HG03460 (cell line): ENCODE data around the gene USP40.

Experiments
- ATAC-seq: cut with Tn5 transposase; IDR thresholded peaks from one replicate; pipeline ENCODE4 v1.9.1; 2021; ENCODE audit not compliant: unreplicated experiment

USP40 gene

DNA sequence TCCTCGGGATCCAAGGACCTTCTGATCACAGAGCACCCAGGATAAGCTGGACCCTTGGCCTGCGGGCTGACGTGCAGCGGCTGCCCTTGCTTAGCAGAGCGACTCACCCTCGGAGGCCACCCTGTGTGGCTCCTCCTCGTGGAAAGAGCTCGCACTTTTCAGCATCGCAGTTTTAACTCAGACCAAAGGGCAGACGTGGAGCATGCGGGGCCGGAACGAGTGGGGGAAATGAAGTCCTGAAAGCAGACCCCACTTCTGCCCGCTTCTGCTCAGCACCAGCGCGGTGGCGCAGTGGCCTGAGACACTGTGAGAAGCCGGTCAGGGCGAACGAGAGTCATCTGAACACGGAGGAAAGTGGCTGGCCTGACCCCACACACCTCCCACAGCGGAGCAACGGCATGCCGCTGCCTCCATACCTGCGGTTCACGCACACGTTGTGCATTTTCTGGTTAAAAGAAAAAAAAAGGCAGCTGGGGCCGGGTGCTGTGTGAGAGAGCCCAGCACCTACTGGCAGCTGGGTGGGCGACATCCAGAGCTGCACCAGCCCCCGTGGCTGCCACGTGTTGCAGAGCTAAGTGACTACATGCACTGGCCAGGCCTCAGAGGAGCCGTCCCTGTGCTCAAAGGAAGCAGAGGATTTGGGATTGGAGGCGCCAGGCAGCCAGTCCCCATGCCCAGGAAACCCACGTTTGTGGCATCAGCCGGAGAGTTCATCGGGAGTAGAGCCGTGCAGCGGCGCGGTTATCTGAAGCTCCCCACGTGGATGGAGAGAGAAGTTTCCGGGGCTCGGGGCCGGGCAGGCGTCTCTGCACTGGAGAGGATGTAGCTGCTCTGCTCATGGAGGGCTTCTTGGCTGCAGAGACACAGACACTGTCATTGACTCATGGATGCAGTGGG lies 89.7 kb downstream of the USP40 start:
- no peak for ATAC-seq

DNA sequence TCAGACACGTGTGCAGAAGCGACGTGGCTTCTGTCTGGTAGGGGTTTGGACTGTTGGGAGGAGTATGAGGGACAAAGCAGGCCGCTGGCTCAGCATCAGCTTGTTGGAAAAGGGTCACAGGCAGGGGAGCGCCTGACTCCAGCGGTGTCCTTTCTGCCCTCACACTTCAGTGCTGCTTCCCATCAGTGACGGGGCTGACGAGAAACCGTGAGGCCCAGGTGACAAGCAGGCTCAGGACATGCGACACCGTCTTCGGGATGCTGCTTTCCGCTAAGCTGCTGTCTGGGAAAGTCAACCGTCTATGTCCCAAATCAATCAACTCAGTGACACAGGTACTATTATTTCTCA lies 90.5 kb downstream of the USP40 start:
- ATAC-seq, result no peak

DNA sequence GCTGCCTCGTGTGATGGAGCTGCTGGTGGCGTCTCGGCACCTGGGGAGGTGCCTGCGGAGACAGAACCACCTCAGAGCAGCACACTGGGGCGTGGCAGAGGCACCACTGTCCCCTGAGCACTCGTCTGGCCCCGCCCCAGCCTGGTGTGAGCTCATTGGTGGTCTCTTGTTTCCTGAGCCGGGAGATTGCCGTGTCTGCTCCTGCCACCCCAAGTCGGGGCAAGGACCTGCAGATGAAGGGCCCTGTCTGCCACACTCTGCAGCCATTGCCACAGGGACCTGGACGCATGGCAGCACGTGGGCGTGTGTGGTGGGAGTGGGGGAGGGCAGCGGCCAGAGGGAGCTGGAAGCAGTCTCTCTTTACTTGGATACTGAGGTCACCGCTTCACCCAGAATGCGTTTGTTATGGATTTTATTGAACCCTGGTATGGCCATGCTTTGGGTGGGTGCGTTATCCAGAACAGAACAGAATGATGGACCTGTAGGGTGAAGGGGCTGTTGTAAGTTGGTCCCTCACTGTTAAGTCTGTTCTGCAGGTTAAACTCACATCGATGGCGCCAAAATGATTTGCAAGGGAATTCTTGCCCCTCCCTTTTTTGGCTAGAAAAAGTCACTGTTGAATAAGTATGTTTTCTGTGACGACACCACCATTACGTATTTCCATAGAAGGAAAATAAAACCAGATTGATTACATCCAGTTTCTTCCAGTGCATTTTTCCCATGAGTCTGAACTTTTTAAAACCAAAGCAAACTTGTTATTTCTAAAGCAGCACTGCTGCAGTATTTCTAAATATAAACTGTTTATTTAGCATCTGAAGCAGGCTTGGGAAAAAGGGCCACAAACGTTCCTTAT lies 92.0 kb downstream of the USP40 start:
- no peak for ATAC-seq

DNA sequence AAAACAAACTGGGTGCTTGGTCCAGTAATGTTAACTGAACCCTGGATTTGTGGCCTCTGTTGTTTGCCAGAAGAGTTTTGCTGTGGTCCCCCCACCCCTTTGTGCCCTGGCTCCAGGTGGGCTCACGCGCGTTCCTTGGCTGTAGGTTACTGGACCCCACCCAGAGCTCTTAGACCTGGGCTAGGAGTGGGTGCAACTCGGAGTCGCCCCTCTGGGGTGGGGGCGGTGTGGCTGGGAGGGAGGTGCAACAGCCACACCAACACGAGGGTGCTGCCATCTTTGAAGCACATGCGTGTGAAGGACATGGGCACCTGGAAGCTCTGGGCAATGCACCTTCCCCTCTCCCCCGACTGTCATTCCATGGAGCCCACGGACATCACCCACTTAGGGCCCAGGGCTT lies 92.7 kb downstream of the USP40 start:
- ATAC-seq, result no peak

DNA sequence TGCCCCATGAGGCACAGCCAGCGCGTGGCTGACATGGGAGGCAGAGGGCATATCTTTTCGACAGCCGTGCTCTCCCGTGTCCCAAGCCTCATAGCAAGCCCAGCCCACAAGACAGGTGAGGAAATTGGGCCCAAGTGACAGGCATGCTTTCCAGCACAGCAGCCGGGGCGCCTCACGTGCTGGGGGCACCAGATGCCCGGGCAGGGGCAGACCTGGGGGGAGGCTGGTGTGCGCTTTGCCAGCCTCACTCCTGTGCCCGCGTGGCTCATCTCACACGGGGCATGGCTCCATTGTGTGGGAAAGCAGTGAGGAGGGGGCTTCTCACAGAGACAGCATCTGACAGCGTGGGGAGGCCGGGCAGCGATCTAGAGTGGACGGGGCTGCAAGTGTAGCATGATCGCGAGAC lies 93.2 kb downstream of the USP40 start:
- ATAC-seq, result no peak

DNA sequence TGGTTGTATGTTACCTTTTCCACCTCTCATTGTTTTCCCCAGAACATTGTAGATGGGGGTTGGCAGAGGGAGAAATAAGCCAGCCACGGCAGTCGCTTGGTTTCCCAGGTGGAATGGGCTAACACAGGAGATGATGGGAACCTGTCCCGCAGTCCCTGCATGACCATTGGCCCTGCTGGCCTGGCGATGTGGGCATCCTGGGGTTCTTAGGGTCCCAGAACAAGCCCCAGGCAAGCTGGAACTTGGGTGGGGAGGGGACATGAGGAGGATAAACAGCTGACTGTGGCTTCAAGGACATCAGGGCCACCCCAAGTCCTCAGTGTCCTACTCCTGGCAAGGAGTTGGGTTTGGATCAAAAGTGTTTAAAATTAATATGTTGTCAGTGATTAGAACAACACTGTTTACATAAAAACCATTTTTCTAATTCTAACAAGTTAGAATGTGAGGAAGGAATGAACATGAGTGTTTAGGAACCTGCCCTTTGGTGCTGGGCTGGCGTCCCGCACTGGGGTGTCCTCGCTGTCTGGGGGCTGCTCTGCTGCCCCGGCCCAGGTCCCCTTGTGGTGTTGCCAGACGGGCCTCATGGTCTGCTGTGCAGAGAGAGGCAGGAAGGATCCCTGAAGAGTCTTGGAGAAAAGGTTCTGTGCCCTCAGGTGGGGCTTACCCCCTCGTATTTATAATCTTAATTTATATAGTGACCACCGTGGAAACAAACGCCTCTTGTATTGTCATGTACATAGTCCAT lies 95.1 kb downstream of the USP40 start:
- no peak for ATAC-seq

DNA sequence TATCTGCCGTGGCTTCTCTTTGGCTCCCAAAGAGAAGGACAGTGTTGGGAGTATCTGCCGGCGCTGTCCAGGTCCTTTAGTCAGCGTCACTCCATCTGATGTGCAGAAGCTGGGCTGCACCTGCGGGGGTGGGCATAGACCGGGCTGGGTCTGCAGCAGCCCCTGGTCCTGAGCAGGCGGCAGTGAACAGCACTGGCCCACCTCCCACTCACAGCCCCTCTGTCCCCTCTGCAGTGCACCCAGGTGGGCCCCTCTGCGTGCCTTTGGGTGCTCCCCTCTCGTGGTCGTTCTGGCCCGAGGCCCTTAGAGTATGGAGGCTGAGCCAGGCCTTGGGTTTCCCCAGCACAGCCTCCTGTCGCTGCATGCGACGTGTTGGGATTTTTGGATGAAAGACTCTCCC lies 95.7 kb downstream of the USP40 start:
- no peak for ATAC-seq

DNA sequence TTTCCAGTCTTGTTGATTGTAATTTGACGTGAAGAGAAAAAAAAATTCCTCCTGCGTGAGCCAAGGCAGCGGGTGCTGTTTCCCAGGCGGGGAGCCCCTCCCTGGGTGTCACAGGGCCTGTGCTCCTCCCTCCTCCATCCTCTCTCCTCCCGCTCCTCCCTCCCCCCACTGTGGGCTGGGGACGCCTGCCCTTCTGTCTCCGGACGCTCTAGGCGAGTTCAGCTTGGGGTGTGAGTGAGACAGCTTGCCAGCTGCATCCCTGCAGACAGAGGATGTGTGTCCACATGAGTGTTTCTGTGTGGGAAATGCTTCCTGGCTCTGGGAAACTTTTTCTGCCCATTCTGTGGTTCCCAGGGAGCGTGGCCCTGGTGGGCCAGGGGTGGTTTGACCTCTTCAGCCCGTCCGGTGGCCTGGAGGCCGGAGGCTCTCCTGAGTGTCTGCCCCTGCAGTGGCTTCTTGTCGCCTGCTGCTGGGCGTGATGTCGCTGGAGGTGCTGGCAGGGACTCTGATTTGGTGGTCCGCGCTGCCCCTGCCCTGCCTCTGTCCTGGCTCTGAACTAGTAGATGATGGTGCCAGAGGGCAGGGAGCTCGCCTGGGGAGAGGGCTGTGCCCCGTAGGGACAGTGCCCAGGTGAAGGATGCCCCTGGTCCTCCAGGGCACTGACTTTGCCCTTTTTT lies 96.4 kb downstream of the USP40 start:
- no peak for ATAC-seq

DNA sequence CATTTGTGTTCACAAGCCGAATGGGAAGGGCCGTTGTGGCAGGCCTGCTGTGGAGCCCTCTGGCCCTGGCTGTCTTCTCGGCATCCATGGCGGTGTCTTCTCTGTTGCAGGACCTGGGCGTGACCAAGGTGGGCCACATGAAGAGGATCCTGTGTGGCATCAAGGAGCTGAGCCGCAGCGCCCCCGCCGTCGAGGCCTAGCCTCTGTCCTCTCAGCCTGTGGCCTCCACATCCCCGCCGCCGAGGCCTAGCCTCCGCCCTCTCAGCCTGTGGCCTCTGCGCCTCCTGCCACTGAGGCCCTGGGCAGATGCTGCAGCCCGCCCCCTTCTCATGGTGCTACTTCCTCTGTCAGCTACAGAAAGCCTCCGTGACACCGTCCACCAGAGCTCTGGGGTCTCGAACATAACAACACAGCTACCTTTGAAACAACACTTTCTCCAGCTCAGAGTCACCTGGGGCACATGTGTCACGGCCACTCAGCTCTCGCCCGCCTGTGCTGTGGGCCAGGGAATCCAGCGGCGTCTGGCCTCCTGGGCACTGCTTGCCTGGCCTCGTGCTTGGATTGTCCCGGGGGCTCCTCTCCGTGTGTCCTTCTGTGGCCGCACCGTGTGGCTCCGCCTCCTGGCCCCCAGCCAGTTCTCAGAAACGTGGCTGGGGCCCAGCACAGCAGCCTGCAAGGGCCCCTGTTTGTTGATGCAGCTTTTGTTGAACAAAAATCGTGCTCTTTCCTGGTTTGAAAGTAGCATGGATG lies 97.1 kb downstream of the USP40 start:
- ATAC-seq, result no peak

DNA sequence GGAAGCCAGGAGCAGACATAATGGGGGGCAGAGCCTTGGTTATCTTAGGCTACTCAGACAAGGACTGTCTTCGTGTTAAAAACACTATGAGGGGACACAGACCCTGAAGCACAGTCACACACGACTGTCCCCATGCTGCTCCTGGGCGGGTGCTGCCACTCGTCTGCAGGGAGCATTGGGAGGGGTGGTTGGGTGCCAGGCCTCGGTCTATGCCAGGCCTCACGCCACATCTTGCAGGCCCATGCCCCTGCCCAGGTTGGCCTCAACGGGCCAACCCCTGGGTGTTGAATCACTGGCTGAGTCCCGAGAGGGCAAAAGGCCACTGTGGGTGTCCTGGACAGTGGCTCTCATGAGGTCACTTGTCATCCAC lies 97.9 kb downstream of the USP40 start:
- ATAC-seq, result no peak

DNA sequence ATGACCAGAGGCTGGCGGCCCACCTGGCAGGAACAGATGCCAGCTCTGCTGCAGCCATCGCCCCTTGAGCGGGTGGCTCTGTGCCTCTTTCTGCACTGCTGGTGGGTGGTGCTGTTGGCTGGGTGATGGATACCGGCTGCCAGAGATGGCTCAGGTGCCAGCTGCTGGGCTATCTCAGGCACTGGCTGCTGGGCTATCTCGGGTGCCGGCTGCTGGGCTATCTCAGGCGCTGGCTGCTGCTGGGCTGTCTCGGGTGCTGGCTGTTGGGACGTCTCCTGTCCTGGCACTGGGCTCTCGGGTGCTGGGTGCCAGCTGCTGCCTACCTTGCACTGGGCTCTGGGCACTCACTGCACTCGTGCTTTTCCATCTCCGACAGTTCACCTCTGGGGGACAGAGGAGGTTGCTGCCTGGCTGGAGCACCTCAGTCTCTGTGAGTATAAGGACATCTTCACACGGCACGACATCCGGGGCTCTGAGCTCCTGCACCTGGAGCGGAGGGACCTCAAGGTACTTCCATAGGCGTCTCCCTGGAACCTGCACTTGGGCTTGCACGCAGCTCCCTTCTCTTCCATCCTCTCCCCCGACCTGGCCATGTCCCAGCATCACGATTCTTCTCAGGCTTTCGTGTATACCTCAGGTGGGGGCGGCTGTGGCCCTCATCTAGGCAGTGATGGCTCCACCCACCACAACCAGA lies 98.4 kb downstream of the USP40 start:
- ATAC-seq, result no peak

DNA sequence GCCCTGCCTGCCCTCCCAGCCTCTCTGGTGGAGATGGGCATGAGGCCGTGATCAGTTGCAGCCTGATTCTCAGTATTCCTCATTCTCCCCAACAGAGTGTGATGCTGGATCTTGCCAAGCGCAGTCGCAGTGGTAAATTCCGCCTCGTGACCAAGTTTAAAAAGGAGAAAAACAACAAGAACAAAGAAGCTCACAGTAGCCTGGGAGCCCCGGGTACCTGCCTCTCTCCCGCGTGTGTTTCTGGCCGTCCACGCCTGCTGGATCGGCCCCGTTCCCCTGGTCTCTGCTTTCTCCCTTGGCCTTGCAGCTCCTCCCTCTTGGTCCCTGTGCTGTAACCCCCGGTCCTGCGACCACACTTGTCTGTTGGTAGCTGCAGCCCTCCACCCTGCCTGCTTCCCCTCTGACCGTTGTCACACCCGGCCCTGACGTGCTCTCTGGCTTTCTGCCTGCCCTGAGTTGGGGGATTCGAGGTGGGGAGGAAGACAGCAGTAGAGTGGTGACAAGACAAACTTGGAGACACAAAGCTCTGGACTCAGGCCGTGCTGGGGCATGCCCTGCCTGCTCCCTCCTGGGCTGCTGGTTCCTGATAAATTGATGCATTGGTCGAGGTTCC lies 99.5 kb downstream of the USP40 start:
- no peak for ATAC-seq

DNA sequence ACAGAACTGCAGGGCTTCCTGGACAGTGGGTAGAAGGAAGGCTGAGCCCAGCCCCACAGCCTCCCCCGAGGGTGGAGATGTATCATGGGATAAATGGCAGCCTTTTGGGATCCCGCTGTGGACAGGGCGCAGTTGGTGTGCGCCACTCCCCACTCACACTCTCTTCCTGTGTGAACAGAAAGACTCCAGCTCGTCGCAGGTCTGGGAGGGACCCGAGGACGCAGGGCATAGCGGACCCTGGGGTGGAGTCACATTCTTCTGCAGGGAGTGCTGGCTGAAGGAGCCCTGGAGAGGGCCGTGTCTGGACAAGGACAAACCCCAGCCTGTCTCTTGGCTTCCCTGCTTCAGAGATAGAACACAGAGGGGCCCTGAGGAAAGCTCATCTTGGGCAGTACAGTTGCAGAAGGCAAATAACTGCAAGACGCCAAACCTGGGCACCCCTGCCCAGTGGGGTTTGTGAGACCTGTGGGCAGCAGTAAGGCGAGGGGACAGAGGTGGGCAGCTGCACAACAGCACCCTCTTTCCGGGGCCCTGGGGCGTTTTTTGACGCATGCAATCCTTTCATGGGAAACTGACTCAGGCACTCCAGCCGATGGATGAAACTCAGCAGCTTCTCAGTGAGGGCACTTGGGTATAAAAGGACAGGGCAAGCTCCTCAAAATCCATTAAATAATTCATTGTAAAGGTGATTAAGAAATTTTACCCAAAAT lies 101.9 kb downstream of the USP40 start:
- ATAC-seq, result no peak

DNA sequence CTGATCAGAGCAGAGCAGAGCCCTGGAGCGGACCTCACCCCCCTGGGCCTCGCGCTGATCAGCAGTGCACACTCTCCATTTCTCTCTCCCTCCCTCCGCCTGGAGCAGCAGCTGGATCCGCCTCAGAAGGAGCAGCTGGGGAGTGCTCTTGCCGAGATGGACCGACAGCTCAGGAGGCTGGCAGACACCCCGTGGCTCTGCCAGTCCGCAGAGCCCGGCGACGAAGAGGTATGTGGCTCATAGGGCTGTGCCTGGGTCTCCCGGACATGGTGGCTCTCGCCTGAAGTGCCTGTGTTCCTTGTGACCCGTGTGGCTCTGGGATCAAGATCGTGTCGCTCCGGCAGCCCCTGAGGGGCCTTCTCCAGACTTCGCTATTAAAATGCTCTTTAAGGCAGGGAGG lies 102.5 kb downstream of the USP40 start:
- no peak for ATAC-seq

DNA sequence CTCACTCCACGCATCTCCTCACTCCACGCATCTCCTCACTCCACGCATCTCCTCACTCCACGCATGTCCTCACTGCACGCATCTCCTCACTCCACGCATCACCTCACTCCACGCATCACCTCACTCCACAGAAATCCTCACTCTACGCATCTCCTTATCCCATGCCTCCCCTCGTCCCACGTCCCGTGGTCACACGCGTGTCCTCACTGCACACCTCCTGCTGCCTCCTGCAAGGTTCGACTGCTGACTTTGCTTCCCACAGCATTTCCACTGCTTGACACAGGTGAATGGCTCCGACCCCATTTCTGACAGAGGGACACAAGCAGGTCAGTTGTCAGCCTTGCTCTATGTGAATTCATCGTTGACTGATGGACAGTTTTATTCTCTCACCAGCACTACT lies 103.0 kb downstream of the USP40 start:
- ATAC-seq, result no peak

DNA sequence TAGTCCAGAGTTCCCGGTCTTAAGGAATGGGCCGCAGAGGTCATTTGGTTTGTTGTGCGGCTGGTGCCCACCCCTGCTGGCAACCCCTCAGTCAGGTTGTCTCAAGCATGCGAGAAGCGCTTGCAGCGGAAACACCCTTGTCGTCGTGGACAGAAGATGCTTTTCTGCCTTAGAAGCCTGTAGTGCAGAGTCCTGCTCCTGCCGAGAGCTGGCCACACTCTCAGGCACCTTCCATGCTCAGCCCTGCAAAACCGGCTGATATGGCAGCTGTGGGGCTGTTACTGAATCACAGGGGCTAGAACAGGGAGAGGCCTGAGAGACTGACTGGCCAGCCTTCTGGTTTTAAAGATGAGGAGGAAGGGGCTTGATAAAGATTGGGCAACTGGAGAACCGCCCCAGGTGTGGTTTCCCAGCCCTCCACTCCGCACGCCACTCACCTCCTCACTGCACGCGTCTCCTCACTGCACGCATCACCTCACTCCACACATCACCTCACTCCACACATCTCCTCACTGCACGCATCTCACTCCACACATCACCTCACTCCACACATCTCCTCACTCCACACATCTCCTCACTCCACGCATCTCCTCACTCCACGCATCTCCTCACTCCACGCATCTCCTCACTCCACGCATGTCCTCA lies 103.6 kb downstream of the USP40 start:
- ATAC-seq, result no peak

DNA sequence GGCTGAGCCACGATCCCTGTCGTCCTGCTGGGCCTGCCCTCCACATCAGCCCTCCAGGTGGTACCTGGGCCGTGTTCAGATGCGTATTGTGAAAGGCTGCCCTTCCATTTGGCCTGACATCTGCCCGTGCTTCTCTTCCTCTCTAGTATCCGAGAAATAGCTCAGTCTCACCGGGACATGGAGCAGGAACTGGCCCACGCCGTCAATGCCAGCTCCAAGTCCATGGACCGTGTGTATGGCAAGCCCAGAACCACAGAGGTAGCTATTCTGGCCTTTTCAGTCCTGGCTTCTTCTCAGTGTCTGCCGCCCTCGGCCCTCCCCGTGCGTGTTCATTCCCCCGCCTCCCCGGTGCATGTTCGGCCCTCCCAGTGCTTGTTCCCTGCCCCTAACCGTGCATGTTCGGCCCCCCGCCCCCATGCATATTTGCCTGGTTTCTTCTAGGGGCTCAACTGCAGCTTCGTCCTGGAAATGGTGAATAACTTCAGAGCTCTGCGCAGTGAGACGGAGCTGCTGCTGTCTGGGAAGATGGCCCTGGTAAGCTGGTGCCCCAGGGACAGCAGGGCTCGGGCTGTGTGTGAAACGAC lies 104.3 kb downstream of the USP40 start:
- no peak for ATAC-seq

DNA sequence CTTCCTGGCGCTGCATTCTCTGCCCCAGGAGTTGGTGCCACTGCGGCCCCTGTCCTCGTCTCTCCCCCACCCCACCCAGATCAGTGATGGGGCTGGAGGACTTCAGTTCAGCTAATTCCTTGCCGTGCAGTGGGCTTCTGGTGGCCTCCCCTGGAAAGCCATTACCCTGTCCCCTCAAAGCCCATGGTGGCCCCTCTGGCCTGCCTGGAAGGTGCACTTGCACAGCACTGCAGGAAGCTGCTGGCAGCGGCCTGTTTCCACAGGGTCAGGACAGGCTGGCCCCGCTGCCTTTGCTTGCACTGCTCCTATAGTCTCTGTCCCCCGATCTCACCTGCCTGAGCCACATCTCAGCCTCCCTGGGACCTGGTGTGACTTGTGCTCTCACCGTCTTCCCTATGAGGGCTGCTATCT lies 105.1 kb downstream of the USP40 start:
- ATAC-seq, result no peak
